Astrocyte (in vitro differentiated cells and primary cell): ENCODE results near the gene MS4A10. TPM values are rescaled to one million over a fixed set of nuclear protein-coding genes. Genes with fewer than 3 reads are reported as not detected.

Experiments used
- DNase-seq: peaks from one replicate; pipeline ENCODE4 v3.0.0-alpha.2; 2010; ENCODE audit warnings: low read depth
- FAIRE-seq: peaks from 2 replicates; lab custom pipeline; 2011; peaks lifted over from hg19 to GRCh38; lab: Jason Lieb, UNC
- H2AFZ ChIP-seq: 2 replicates; pipeline ENCODE4 v1.6.0; 2012; ENCODE audit warnings: low read depth, low read length, inconsistent platforms
- H3K27ac ChIP-seq: 2 replicates; pipeline ENCODE4 v1.5.1; 2011; ENCODE audit warnings: low read depth, low read length, inconsistent platforms
- H3K27me3 ChIP-seq: 2 replicates; pipeline ENCODE4 v1.6.0; 2011; ENCODE audit warnings: low read length, inconsistent platforms; ENCODE audit not compliant: insufficient read depth
- H3K36me3 ChIP-seq: 2 replicates; pipeline ENCODE4 v1.5.1; 2011; ENCODE audit warnings: low read length, inconsistent platforms; ENCODE audit not compliant: insufficient read depth
- H3K4me1 ChIP-seq: 2 replicates; pipeline ENCODE4 v1.5.1; 2011; ENCODE audit warnings: low read length, inconsistent platforms; ENCODE audit not compliant: insufficient read depth
- H3K4me2 ChIP-seq: 2 replicates; pipeline ENCODE4 v1.6.0; 2012; ENCODE audit warnings: low read length, inconsistent platforms
- H3K4me3 ChIP-seq: 2 replicates; pipeline ENCODE4 v1.5.1; 2011; ENCODE audit warnings: low read depth, mild to moderate bottlenecking, low read length, inconsistent platforms; ENCODE audit not compliant: insufficient read depth
- H3K79me2 ChIP-seq: 2 replicates; pipeline ENCODE4 v1.6.0; 2012; ENCODE audit warnings: mild to moderate bottlenecking, low read length, inconsistent platforms; ENCODE audit not compliant: insufficient read depth
- H3K9ac ChIP-seq: 2 replicates; pipeline ENCODE4 v1.6.0; 2012; ENCODE audit warnings: mild to moderate bottlenecking, low read length, inconsistent platforms
- H3K9me3 ChIP-seq: 2 replicates; pipeline ENCODE4 v1.5.1; 2012; ENCODE audit warnings: low read depth, mild to moderate bottlenecking, low read length, inconsistent platforms; ENCODE audit not compliant: insufficient read depth
- H4K20me1 ChIP-seq: 2 replicates; pipeline ENCODE4 v1.6.0; 2012; ENCODE audit warnings: low read length, inconsistent platforms; ENCODE audit not compliant: insufficient read depth
- H3K27ac Mint-ChIP-seq: one replicate; pipeline ENCODE4 v1.8.0; 2021; ENCODE audit warnings: mild to moderate bottlenecking, mixed read lengths; ENCODE audit not compliant: unreplicated experiment
- H3K27me3 Mint-ChIP-seq: one replicate; pipeline ENCODE4 v1.8.0; 2021; ENCODE audit warnings: low read depth, mixed read lengths; ENCODE audit not compliant: unreplicated experiment
- H3K36me3 Mint-ChIP-seq: one replicate; pipeline ENCODE4 v1.8.0; 2021; ENCODE audit warnings: low read depth, mixed read lengths; ENCODE audit not compliant: unreplicated experiment
- H3K4me1 Mint-ChIP-seq: one replicate; pipeline ENCODE4 v1.8.0; 2021; ENCODE audit warnings: low read depth, mixed read lengths; ENCODE audit not compliant: unreplicated experiment
- H3K4me3 Mint-ChIP-seq: one replicate; pipeline ENCODE4 v1.8.0; 2021; ENCODE audit warnings: mild to moderate bottlenecking, moderate library complexity, mixed read lengths; ENCODE audit not compliant: unreplicated experiment
- H3K9me3 Mint-ChIP-seq: one replicate; pipeline ENCODE4 v1.8.0; 2021; ENCODE audit warnings: mild to moderate bottlenecking, mixed read lengths; ENCODE audit not compliant: unreplicated experiment
- EZH2 ChIP-seq: IDR thresholded peaks from 2 replicates; pipeline ENCODE4 v1.6.1; 2012; ENCODE audit warnings: mild to moderate bottlenecking, low read length, inconsistent platforms; ENCODE audit not compliant: insufficient read depth
- total RNA-seq: library from RNA; stranded (reverse); gene quantifications from 2 replicates; pipeline ENCODE4 v1.2.1, GENCODE V29; 2021
- TF ChIP-seq, protein P1 (sequence below): IDR thresholded peaks from 2 replicates; pipeline ENCODE4 v1.5.1; 2011; ENCODE audit warnings: low read depth, mild to moderate bottlenecking, inconsistent platforms, low read length, moderate library complexity; ENCODE audit not compliant: insufficient read depth

Gene MS4A10
- total RNA-seq, 1 donor from 2014 or later = not detected

DNA sequence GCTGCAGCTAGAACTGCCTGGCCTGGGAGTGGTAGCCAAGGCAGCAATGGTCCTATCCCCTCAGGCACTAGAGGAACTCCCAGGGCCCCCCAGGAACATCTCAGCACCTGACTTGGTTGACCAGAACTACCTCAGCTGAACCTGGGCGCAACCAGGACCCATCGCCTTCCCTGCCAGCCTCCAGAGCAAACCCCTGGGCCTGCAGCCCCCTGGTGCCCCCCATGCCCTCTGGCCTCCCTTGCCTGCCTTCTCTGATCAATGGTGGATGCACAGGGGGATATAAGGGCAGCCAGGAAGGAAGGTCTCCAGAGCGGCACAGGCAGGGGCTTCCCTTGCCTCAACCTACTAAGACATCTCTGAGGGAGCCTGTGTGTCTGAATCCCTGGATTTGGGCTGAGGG, 13.5 kb downstream of the MS4A10 start:
- DNase-seq (no peak), FAIRE-seq (no peak)
- peaks cover 42% of the 10 kb centered on the region for H3K27me3 Mint-ChIP-seq

DNA sequence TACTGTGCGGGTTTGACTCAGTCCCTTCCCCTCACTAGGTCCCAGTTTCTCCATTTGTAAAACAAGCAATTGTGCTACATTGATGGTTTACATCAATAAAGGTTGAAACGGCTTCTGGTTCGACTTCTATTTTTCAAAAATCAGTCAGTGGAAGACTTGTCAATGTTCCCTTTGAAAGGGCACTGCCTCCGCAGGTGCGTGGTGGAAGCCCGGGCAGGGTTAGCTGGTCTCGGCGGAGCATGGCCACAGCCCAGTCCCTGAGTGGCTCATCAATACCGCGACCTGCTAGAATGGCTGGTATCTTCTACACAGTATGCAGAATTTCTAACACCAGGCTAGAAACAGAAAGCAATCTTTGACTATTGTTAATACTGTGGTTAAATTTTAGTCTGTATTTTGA, 16.1 kb downstream of the MS4A10 start:
- no peak overlapping the region for H3K4me3 Mint-ChIP-seq
- no peaks in the 10 kb centered on the region for H3K4me1 Mint-ChIP-seq
- no peaks in the 10 kb centered on the region for H4K20me1 ChIP-seq
- H3K36me3 Mint-ChIP-seq = no peaks in the 10 kb centered on the region
- H3K9me3 ChIP-seq = no peaks in the 10 kb centered on the region
- peaks cover 32% of the 10 kb centered on the region for H3K27me3 Mint-ChIP-seq
- no peak overlapping the region for H3K4me2 ChIP-seq
- no peaks in the 10 kb centered on the region for H3K79me2 ChIP-seq
- DNase-seq (no peak), FAIRE-seq (no peak)
- peaks cover 18% of the 10 kb centered on the region for H3K27me3 ChIP-seq
- no peaks in the 10 kb centered on the region for H3K4me1 ChIP-seq
- no peaks in the 10 kb centered on the region for H3K36me3 ChIP-seq
- H3K4me3 ChIP-seq = no peak overlapping the region
- H3K9me3 Mint-ChIP-seq = peaks cover 6% of the 10 kb centered on the region
- H3K27ac Mint-ChIP-seq = no peak overlapping the region
- no peak for TF ChIP-seq EZH2
- TF ChIP-seq, protein P1, sequence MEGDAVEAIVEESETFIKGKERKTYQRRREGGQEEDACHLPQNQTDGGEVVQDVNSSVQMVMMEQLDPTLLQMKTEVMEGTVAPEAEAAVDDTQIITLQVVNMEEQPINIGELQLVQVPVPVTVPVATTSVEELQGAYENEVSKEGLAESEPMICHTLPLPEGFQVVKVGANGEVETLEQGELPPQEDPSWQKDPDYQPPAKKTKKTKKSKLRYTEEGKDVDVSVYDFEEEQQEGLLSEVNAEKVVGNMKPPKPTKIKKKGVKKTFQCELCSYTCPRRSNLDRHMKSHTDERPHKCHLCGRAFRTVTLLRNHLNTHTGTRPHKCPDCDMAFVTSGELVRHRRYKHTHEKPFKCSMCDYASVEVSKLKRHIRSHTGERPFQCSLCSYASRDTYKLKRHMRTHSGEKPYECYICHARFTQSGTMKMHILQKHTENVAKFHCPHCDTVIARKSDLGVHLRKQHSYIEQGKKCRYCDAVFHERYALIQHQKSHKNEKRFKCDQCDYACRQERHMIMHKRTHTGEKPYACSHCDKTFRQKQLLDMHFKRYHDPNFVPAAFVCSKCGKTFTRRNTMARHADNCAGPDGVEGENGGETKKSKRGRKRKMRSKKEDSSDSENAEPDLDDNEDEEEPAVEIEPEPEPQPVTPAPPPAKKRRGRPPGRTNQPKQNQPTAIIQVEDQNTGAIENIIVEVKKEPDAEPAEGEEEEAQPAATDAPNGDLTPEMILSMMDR = no peak
- H2AFZ ChIP-seq = no peak overlapping the region
- H3K9ac ChIP-seq = no peak overlapping the region
- H3K27ac ChIP-seq = no peak overlapping the region

More for the DNA sequence above, 13.5 kb downstream of the MS4A10 start:
- H3K4me2 ChIP-seq = no peak overlapping the region
- H3K36me3 ChIP-seq = no peaks in the 10 kb centered on the region
- no peaks in the 10 kb centered on the region for H3K36me3 Mint-ChIP-seq
- no peak overlapping the region for H3K4me3 Mint-ChIP-seq
- H3K4me1 Mint-ChIP-seq = no peaks in the 10 kb centered on the region
- H2AFZ ChIP-seq = no peak overlapping the region
- no peaks in the 10 kb centered on the region for H3K79me2 ChIP-seq
- no peak overlapping the region for H3K27ac Mint-ChIP-seq
- H3K4me1 ChIP-seq = no peaks in the 10 kb centered on the region
- H3K27me3 ChIP-seq = peaks cover 18% of the 10 kb centered on the region
- no peak overlapping the region for H3K4me3 ChIP-seq
- TF ChIP-seq, protein P1 = no peak
- no peak for TF ChIP-seq EZH2
- no peaks in the 10 kb centered on the region for H4K20me1 ChIP-seq
- no peaks in the 10 kb centered on the region for H3K9me3 ChIP-seq
- peaks cover 11% of the 10 kb centered on the region for H3K9me3 Mint-ChIP-seq
- no peak overlapping the region for H3K27ac ChIP-seq
- no peak overlapping the region for H3K9ac ChIP-seq

DNA sequence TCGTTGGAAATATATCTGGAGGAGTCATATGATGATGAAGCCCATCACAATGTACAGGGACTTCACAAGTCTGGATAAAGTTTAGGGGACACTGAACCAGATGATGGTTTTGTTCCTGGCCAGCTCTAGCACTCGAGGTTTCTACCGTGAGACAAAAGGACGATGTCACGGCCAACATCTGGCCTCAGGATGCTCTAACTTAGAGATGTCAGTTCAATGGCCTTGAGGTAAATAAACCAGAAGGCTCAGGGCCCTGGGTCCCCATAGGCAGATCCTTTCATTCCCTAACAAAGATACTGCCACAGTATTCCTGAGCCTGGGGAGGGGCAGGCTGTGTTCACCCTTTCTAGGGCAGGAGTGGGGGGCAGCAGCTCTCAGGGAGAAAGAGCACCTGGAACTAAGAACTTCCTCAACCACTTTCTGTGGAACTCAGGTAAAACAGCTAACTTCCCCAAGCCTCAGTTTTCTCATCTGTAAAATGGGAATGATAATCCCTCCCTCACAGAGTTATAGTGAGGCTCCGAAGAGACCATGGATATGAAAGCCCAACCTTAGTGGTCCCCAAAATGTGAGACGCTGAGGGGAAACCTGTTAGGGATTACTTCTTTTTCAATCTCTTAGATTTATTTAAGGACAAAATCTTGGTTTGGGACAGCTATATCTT, 18.3 kb downstream of the MS4A10 start:
- Mint-ChIP-seq H3K4me1 (no peaks in the 10 kb centered on the region), H3K27ac (no peak overlapping the region), H3K27me3 (peaks cover 25% of the 10 kb centered on the region), H3K36me3 (no peaks in the 10 kb centered on the region), H3K4me3 (no peak overlapping the region), H3K9me3 (peaks cover 1% of the 10 kb centered on the region)
- H3K9me3 ChIP-seq = no peaks in the 10 kb centered on the region
- no peak overlapping the region for H3K27ac ChIP-seq
- no peak overlapping the region for H3K4me2 ChIP-seq
- H3K9ac ChIP-seq = no peak overlapping the region
- peaks cover 18% of the 10 kb centered on the region for H3K27me3 ChIP-seq
- H3K36me3 ChIP-seq = no peaks in the 10 kb centered on the region
- H3K4me3 ChIP-seq = no peak overlapping the region
- H3K79me2 ChIP-seq = no peaks in the 10 kb centered on the region
- no peak for FAIRE-seq
- TF ChIP-seq, protein P1 = no peak
- no peak for TF ChIP-seq EZH2
- H4K20me1 ChIP-seq = no peaks in the 10 kb centered on the region
- no peak for DNase-seq
- no peaks in the 10 kb centered on the region for H3K4me1 ChIP-seq
- no peak overlapping the region for H2AFZ ChIP-seq
